ENCODE measurements around the gene IMPDH2.

The IMPDH2 gene

GRCh38 chr3:49018707-49019006, 10.5 kb downstream of the IMPDH2 start:
- no peak for ATAC-seq
- no peak for TF ChIP-seq POU6F1 (CRISPR knock-in tag; IDR thresholded peaks at IDR 0.05; ENCODE audit: borderline replicate concordance, low read depth)
- TF ChIP-seq ZNF8 (CRISPR knock-in tag; IDR thresholded peaks at IDR 0.05), result no peak
- no peak for TF ChIP-seq ZFP30 (CRISPR knock-in tag; IDR thresholded peaks at IDR 0.05)
- no peak for TF ChIP-seq TCF4 (CRISPR knock-in tag; IDR thresholded peaks at IDR 0.05; ENCODE audit: borderline replicate concordance)
- TF ChIP-seq TOX (CRISPR knock-in tag; IDR thresholded peaks at IDR 0.05; ENCODE audit: borderline replicate concordance), result no peak
- no peak for TF ChIP-seq ZNF70 (CRISPR knock-in tag; IDR thresholded peaks at IDR 0.05)
- TF ChIP-seq ESRRG (CRISPR knock-in tag; IDR thresholded peaks at IDR 0.05), result no peak
- no peak for TF ChIP-seq ARNTL (CRISPR knock-in tag; IDR thresholded peaks at IDR 0.05; ENCODE audit: borderline replicate concordance, low read depth)
- no peak for TF ChIP-seq OSR1 (CRISPR knock-in tag; IDR thresholded peaks at IDR 0.05)
- no peak for TF ChIP-seq RARB (CRISPR knock-in tag; IDR thresholded peaks at IDR 0.05)
- TF ChIP-seq BACH2 (CRISPR knock-in tag; IDR thresholded peaks at IDR 0.05; ENCODE audit: borderline replicate concordance), result no peak
- no peak for TF ChIP-seq CSRNP3 (CRISPR knock-in tag; IDR thresholded peaks at IDR 0.05)
- no peak for TF ChIP-seq PPARA (CRISPR knock-in tag; IDR thresholded peaks at IDR 0.05; ENCODE audit: borderline replicate concordance)
- no peak for TF ChIP-seq ZFP3 (CRISPR knock-in tag; IDR thresholded peaks at IDR 0.05)
- no peak for TF ChIP-seq GLIS3 (CRISPR knock-in tag; IDR thresholded peaks at IDR 0.05)
- TF ChIP-seq CREB5 (CRISPR knock-in tag; IDR thresholded peaks at IDR 0.05; ENCODE audit: low read depth), result no peak

GRCh38 chr3:49017971-49018706, 11.1 kb downstream of the IMPDH2 start, which contains the start of gene DALRD3:
DALRD3 (minus strand) TSS chr3:49018580; CDS start chr3:49018564, 16 bp downstream.
- peak; percentile 51 for ATAC-seq
- TF ChIP-seq CREB5 (CRISPR knock-in tag; IDR thresholded peaks at IDR 0.05; ENCODE audit: low read depth) (no peak), TOX (CRISPR knock-in tag; IDR thresholded peaks at IDR 0.05; ENCODE audit: borderline replicate concordance) (no peak)

- TF ChIP-seq BACH2 (CRISPR knock-in tag; IDR thresholded peaks at IDR 0.05; ENCODE audit: borderline replicate concordance), result no peak
- no peak for TF ChIP-seq RARB (CRISPR knock-in tag; IDR thresholded peaks at IDR 0.05)
- TF ChIP-seq PPARA (CRISPR knock-in tag; IDR thresholded peaks at IDR 0.05; ENCODE audit: borderline replicate concordance), result no peak
- TF ChIP-seq ZNF70 (CRISPR knock-in tag; IDR thresholded peaks at IDR 0.05), result no peak
- TF ChIP-seq ZC3H10 (CRISPR knock-in tag; IDR thresholded peaks at IDR 0.05), result no peak
- TF ChIP-seq ZNF565 (CRISPR knock-in tag; conservative IDR thresholded peaks at IDR 0.05; ENCODE audit: low read depth), result no peak
- 0 out of 2 replicates have a peak, but pooled peaks have one; percentile 38 for TF ChIP-seq GLIS3 (CRISPR knock-in tag; IDR thresholded peaks at IDR 0.05)
- peak; percentile 0 for ATAC-seq
Measured at GRCh38 chr3:49017229-49017970, 11.8 kb downstream of the IMPDH2 start.

GRCh38 chr3:49016414-49017228, 12.6 kb downstream of the IMPDH2 start:
- no peak for ATAC-seq
- TF ChIP-seq ISL1 (CRISPR knock-in tag; IDR thresholded peaks at IDR 0.05) (no peak), CSRNP3 (CRISPR knock-in tag; IDR thresholded peaks at IDR 0.05) (no peak), TCF4 (CRISPR knock-in tag; IDR thresholded peaks at IDR 0.05; ENCODE audit: borderline replicate concordance) (no peak), PPARA (CRISPR knock-in tag; IDR thresholded peaks at IDR 0.05; ENCODE audit: borderline replicate concordance) (no peak), OSR1 (CRISPR knock-in tag; IDR thresholded peaks at IDR 0.05) (no peak), ZC3H10 (CRISPR knock-in tag; IDR thresholded peaks at IDR 0.05) (no peak), TOX (CRISPR knock-in tag; IDR thresholded peaks at IDR 0.05; ENCODE audit: borderline replicate concordance) (no peak), GLIS3 (CRISPR knock-in tag; IDR thresholded peaks at IDR 0.05) (no peak), ZFP3 (CRISPR knock-in tag; IDR thresholded peaks at IDR 0.05) (no peak), ESRRG (CRISPR knock-in tag; IDR thresholded peaks at IDR 0.05) (no peak), ZNF8 (CRISPR knock-in tag; IDR thresholded peaks at IDR 0.05) (no peak), CSDC2 (CRISPR knock-in tag; IDR thresholded peaks at IDR 0.05) (no peak), CREB5 (CRISPR knock-in tag; IDR thresholded peaks at IDR 0.05; ENCODE audit: low read depth) (no peak), ZNF565 (CRISPR knock-in tag; conservative IDR thresholded peaks at IDR 0.05; ENCODE audit: low read depth) (no peak), ZFP30 (CRISPR knock-in tag; IDR thresholded peaks at IDR 0.05) (no peak)
